Liver (tissue), 9 donors: ENCODE data around the gene CCDC6. TPM values are rescaled to one million over a fixed set of nuclear protein-coding genes. Genes with fewer than 3 reads are reported as not detected.
A peak's percentile ranks its signal among the peaks of the same experiment; 100 is the strongest.

Experiments used
- DNase-seq: peaks from one replicate; pipeline ENCODE4 v3.0.0-alpha.2; 2017; ENCODE audit warnings: low spot score
- H3K27ac ChIP-seq, 2 donors: one replicate each; pipeline ENCODE4 v1.7.0; 2013; ENCODE audit warnings: inconsistent platforms in 2 of 2, low read length in 2 of 2, control low read depth in 1 of 2, low read depth in 1 of 2, mild to moderate bottlenecking in 1 of 2
- H3K27me3 ChIP-seq, 4 donors: one replicate each; pipeline versions ENCODE4 v1.6.1 to v1.7.0; 2013; ENCODE audit warnings: low read length in 3 of 4, inconsistent platforms in 1 of 4, mild to moderate bottlenecking in 1 of 4, moderate library complexity in 1 of 4; ENCODE audit not compliant: control insufficient read depth in 4 of 4, insufficient read depth in 4 of 4
- H3K36me3 ChIP-seq, 4 donors: one replicate each; pipeline versions ENCODE4 v1.6.1 to v1.7.0; 2013; ENCODE audit warnings: low read length in 3 of 4, mild to moderate bottlenecking in 3 of 4, low read depth in 1 of 4, moderate library complexity in 1 of 4; ENCODE audit not compliant: control insufficient read depth in 4 of 4, insufficient read depth in 3 of 4
- H3K4me1 ChIP-seq, 4 donors: one replicate each; pipeline versions ENCODE4 v1.6.1 to v1.7.0; 2013; ENCODE audit warnings: low read length in 3 of 4, mild to moderate bottlenecking in 3 of 4, moderate library complexity in 1 of 4; ENCODE audit not compliant: control insufficient read depth in 4 of 4, insufficient read depth in 4 of 4
- H3K4me3 ChIP-seq, 3 donors: one replicate each; pipeline versions ENCODE4 v1.6.1 to v1.7.0; 2013; ENCODE audit warnings: low read length in 3 of 3, control low read depth in 1 of 3, low read depth in 1 of 3, mild to moderate bottlenecking in 1 of 3
- H3K9ac ChIP-seq, 2 donors: one replicate each; pipeline ENCODE4 v1.7.0; 2013; ENCODE audit warnings: low read length in 2 of 2, mild to moderate bottlenecking in 2 of 2, moderate library complexity in 2 of 2, control low read depth in 1 of 2, low read depth in 1 of 2
- H3K9me3 ChIP-seq, 4 donors: one replicate each; pipeline versions ENCODE4 v1.6.1 to v1.7.0; 2013; ENCODE audit warnings: low read length in 3 of 4; ENCODE audit not compliant: control insufficient read depth in 4 of 4
- ATF3 ChIP-seq: IDR thresholded peaks from 2 replicates; pipeline ENCODE4 v1.6.1; 2016; ENCODE audit warnings: antibody characterized with exemption
- CTCF ChIP-seq: fragments of 150-350 bp; IDR thresholded peaks from 2 replicates; pipeline ENCODE4 v1.5.1; 2017; ENCODE audit warnings: improper control_type of control experiment, low read depth, low read length; ENCODE audit not compliant: missing input control
- EGR1 ChIP-seq, 2 donors: IDR thresholded peaks; 2 replicates each; pipeline ENCODE4 v1.6.1; 2016 to 2018; ENCODE audit warnings: antibody characterized with exemption in 2 of 2, low read depth in 2 of 2
- FOXA1 ChIP-seq: IDR thresholded peaks from 2 replicates; pipeline ENCODE4 v1.6.1; 2016; ENCODE audit warnings: antibody characterized with exemption
- FOXA2 ChIP-seq: IDR thresholded peaks from 2 replicates; pipeline ENCODE4 v1.6.1; 2016; ENCODE audit warnings: antibody characterized with exemption
- GABPA ChIP-seq, 2 donors: IDR thresholded peaks in 1 of 2; conservative IDR thresholded peaks in 1 of 2; 2 replicates each; pipeline ENCODE4 v1.6.1; 2016; ENCODE audit warnings: antibody characterized with exemption in 2 of 2, mild to moderate bottlenecking in 1 of 2, moderate library complexity in 1 of 2
- HNF4A ChIP-seq, 2 donors: conservative IDR thresholded peaks; 2 replicates each; pipeline ENCODE4 v1.6.1; 2016; ENCODE audit warnings: antibody characterized with exemption in 2 of 2, mild to moderate bottlenecking in 2 of 2
- HNF4G ChIP-seq: IDR thresholded peaks from 2 replicates; pipeline ENCODE4 v1.6.1; 2016; ENCODE audit warnings: antibody characterized with exemption
- JUND ChIP-seq, 2 donors: IDR thresholded peaks; 2 replicates each; pipeline ENCODE4 v1.6.1; 2016; ENCODE audit warnings: antibody characterized with exemption in 2 of 2
- MAX ChIP-seq: IDR thresholded peaks from 2 replicates; pipeline ENCODE4 v1.6.1; 2016; ENCODE audit warnings: antibody characterized with exemption
- NR2F2 ChIP-seq: IDR thresholded peaks from 2 replicates; pipeline ENCODE4 v1.6.1; 2016; ENCODE audit warnings: antibody characterized with exemption
- RAD21 ChIP-seq, 2 donors: IDR thresholded peaks; 2 replicates each; pipeline ENCODE4 v1.6.1; 2016; ENCODE audit warnings: antibody characterized with exemption in 2 of 2, mild to moderate bottlenecking in 2 of 2
- REST ChIP-seq: IDR thresholded peaks from 2 replicates; pipeline ENCODE4 v1.6.1; 2016; ENCODE audit warnings: antibody characterized with exemption, mild to moderate bottlenecking
- RXRA ChIP-seq, 2 donors: IDR thresholded peaks; 2 replicates each; pipeline ENCODE4 v1.6.1; 2017 to 2018; ENCODE audit warnings: antibody characterized with exemption in 2 of 2, mild to moderate bottlenecking in 1 of 2
- SP1 ChIP-seq: IDR thresholded peaks from 2 replicates; pipeline ENCODE4 v1.6.1; 2018; ENCODE audit warnings: antibody characterized with exemption, mild to moderate bottlenecking
- TAF1 ChIP-seq: conservative IDR thresholded peaks from 2 replicates; pipeline ENCODE4 v1.6.1; 2016; ENCODE audit warnings: antibody characterized with exemption, mild to moderate bottlenecking
- YY1 ChIP-seq: IDR thresholded peaks from 2 replicates; pipeline ENCODE4 v1.6.1; 2016; ENCODE audit warnings: antibody characterized with exemption, mild to moderate bottlenecking
- ZBTB33 ChIP-seq: IDR thresholded peaks from 2 replicates; pipeline ENCODE4 v1.6.1; 2016; ENCODE audit warnings: antibody characterized with exemption
- WGBS: extraction: QIAGEN DNeasy Blood & Tissue Kit; methylation state at CpG from one replicate; pipeline ENCODE4 v1.1.7; 2013; 5-methylcytosine and 5-hydroxymethylcytosine counted together
- polyA plus RNA-seq, 2 donors: library from polyadenylated mRNA; stranded (reverse) in 1 of 2; unstranded in 1 of 2; fragments of 200-250 nt in 1 of 2; fragments of >200 nt in 1 of 2; fragmentation: Nextera tagmentation in 1 of 2; extraction: Ambion mirVana in 1 of 2; gene quantifications; one replicate each; pipeline versions ENCODE4 v1.2.1 to v1.2.3, GENCODE V29; 2013 to 2015
- total RNA-seq, 2 donors: library from RNA; depleted of rRNA; stranded (reverse); fragments of >200 nt; gene quantifications; one replicate each; pipeline ENCODE4 v1.2.3, GENCODE V29; 2014
- donor health status: healthy.
- donor health status: healthy.
- donor health status: healthy.
- donor health status: healthy.
- donor health status: healthy.

The CCDC6 gene
- total and polyA plus RNA-seq, 4 donors, result 4.7 to 14.3 (median 8.8) TPM

GRCh38 chr10:59904426-59905065 lies 1.8 kb downstream of the CCDC6 start:
- Histone ChIP-seq H3K36me3 (no peaks in the 10 kb centered on the region), H3K9ac (peak overlapping the region in 1 of 2 donors; percentile 94), H3K4me1 (peaks cover 0 to 28% (median 21%) of the 10 kb centered on the region in 4 donors), H3K4me3 (peak overlapping the region; percentile 94 to 100 (median 98)), H3K27me3 (no peaks in the 10 kb centered on the region), H3K9me3 (no peaks in the 10 kb centered on the region), H3K27ac (peak overlapping the region in 1 of 2 donors; percentile 99)
- TF ChIP-seq RXRA (IDR thresholded peaks at IDR 0.05) (no peak), FOXA1 (no peak), TAF1 (no peak), EGR1 (IDR thresholded peaks at IDR 0.05; ENCODE audit: low read depth in 2 of 2) (no peak), CTCF (no peak), RAD21 (IDR thresholded peaks at IDR 0.05) (no peak), JUND (IDR thresholded peaks at IDR 0.05) (no peak), ATF3 (no peak), HNF4G (no peak), ZBTB33 (no peak), FOXA2 (no peak), GABPA (IDR thresholded peaks at IDR 0.05 in 1 of 2, conservative IDR thresholded peaks at IDR 0.05 in 1 of 2) (no peak), REST (no peak), NR2F2 (no peak), YY1 (no peak)
- 79% methylated on average over 7 of the region's 7 CpGs for WGBS
- no peak for DNase-seq

GRCh38 chr10:59903871-59904270 lies 2.5 kb downstream of the CCDC6 start:
- Histone ChIP-seq H3K27ac (no peak overlapping the region), H3K36me3 (no peaks in the 10 kb centered on the region), H3K9me3 (no peaks in the 10 kb centered on the region), H3K9ac (no peak overlapping the region), H3K27me3 (no peaks in the 10 kb centered on the region), H3K4me3 (no peak overlapping the region), H3K4me1 (peaks cover 0 to 28% (median 21%) of the 10 kb centered on the region in 4 donors)
- DNase-seq, result no peak
- WGBS, result 80% methylated on average over 6 of the region's 6 CpGs
- TF ChIP-seq CTCF (no peak), SP1 (no peak), HNF4G (no peak), ATF3 (no peak), EGR1 (IDR thresholded peaks at IDR 0.05; ENCODE audit: low read depth in 2 of 2) (no peak), MAX (no peak), YY1 (no peak), HNF4A (conservative IDR thresholded peaks at IDR 0.05) (no peak), GABPA (IDR thresholded peaks at IDR 0.05 in 1 of 2, conservative IDR thresholded peaks at IDR 0.05 in 1 of 2) (no peak), JUND (IDR thresholded peaks at IDR 0.05) (no peak), FOXA2 (no peak)
